NOMO-1 treated with DMSO at 0.1 percent for 48 hours (cell line): ENCODE measurements around the gene POU6F2.
A peak's percentile ranks its signal among the peaks of the same experiment; 100 is the strongest.

Source experiments
- DNase-seq: peaks from one replicate; lab custom pipeline; 2025; ENCODE audit not compliant: unreplicated experiment; lab: John Stamatoyannopoulos, UW

The POU6F2 gene

DNA sequence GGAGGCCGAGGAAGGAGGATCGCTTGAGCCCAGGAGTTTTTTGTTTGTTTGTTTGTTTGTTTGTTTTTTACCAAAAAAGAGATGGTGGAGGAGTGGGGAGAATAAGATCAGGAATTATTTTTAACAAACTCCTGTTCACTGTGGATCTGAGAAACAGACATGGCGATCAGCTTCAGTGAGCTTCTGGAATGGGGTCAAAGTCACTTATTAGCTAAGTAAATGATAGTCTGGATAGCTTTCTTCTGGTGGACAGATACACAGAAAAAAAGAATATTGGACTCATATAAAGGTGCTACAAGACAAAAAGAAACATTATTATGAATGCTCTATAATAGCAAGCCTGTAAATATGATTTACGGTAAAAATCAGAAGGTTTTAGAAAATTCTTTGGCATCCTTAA lies 85.1 kb downstream of the POU6F2 start:
- no peak for DNase-seq

DNA sequence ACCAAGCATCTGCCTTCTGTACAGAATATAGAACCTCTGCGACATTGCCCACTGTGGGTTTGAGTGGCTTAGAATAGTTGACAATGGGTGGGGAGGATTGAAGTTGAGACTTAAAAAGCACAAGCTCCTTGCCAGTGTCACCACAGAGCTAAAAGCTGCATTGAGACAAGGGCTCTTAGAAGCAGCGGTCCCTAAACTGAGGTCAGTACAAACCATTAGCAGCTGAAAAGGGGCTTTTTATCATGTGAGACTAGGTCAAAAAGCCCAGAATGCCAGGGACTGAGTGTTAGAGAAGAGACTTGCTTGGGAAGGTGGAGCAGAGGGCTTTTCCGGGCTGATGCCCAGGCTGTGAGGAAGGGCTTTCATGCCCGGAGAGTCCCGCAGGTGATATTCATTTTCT lies 91.3 kb downstream of the POU6F2 start:
- DNase-seq, result no peak

DNA sequence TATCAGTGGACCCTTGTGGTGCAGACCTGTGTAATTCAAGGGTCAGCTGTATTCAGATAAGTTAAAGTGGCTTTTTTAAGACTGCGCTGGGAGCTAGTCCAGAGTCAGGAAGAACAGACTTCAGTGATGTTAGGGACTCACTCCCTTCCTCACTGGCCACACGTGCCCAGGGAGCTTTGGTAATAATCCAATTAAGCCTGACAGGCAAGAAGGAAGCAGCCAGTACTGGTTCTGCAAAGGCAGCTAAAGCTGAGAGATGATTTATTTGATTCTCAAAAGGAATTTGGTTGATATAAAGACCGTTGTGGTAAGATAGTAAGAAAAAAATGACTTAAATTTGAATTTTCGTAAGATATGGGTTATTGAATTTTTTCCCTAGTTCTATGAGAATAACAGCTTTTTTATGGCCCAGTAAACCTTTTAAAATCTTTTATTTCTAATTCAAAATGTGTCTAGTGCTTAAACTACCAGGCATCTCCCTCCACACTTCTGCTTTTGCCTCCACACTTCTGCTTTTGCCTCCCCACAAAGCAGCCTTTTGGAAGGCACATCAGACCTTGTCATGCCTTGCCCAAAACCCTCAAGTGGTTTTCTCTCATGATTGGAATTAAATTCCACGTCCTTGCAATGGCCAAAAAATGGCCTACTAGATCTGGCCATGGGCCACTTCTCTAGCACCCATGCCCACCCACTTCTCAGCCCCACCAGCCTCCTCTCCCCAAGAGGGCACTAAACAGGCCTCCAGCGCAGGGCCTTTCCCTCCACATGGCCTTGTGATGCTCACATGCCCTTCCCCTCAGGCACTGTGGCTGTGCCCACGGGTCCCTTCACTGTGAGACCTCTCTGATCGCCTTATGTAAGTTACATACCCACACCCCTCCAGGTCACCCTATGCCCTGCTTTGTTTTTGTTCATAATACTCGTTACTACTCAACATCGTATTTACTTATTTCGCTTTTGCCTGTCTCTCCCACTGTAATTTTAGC lies 92.5 kb downstream of the POU6F2 start:
- DNase-seq, result peak; percentile 83

DNA sequence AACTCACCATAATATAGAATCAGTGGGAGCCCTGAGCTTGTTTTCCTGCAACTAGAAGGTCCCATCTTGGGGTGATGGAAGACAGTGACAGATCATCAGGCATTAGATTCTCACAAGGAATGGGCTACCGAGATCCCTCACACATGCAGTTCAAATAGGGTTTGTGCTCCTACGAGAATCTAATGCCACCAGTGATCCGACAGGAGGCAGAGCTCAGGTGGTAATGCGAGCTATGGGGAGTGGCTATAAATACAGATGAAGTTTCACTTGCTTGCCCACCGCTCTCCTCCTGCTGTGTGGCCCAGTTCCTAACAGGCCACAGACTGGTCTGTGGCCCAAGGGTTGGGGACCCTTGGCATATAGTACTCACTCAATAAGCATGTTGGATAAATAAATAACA lies 93.4 kb downstream of the POU6F2 start:
- no peak for DNase-seq

DNA sequence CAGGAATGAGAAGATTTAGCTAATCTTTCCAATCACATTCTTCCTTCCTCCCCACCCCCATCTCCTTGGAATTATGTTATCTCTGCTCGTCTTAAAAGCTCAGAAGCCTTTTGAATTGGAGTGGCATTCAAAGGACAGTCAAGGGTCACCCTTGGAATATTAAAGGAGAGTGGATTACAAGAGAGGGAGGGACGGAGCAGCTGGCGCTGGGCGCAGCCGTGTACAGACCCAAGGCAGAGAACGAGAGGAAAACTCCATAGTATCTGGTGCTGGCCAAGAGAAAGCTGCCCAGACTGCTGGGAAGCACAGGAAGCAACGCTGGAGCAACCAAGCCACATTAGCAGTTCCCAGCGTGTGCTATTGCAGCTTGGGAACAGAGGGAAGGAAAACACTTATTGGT lies 95.7 kb downstream of the POU6F2 start:
- DNase-seq, result no peak

DNA sequence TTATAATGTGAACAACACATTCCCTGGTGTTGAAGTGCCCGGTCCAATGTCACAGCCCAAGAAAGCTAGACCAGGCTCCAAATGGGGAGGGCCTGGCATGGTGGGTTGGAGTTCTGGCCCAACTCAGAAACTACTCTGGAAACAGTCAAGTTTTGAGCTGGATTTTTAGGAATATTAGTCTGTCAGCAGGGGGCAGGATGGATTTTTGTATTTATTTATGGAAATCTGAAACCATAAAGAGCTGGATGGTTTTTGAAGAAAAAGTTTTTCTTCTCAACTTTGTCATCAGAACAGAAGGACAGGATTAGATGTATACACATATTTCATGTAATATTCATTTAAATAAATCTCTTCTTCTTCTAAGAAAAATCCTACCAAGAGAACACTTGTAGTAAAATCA lies 97.5 kb downstream of the POU6F2 start:
- no peak for DNase-seq

DNA sequence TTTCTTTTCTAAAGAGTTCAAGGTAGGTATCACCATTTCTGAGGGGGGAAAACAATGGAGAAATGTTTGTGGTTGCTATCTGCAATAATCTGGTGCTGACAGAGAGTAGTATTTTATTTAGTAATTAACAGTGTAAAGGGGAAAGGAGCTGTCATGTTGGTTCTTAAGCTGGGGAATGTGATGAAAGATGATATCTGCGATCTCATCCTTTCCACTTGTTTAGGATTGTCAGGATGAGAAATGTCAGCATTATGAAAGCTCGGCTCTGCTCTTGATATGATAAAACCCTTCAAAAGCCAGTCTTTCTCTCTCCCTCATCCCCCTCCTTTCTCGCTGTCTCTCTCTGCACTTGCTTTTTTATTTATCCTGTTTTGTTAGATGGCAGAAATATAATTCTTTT lies 106.1 kb downstream of the POU6F2 start:
- no peak for DNase-seq

DNA sequence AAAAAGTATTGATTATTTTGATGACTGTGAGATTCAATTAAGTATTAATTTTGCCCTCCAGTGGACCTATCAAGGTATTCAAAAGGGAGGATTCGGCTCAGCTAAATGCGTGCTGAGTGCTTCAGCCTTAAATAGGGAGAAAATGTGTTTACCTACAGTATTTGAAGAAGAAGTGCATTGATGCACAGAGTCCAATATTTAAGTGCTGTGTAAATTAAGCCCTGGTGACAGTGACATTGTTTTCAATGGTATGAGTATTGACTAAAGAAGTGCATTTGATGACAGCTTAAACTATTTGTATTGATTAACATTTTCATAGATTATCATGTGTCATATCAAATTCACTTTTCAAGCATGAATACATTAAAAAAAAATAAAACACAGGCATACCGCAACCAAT lies 106.6 kb downstream of the POU6F2 start:
- no peak for DNase-seq

DNA sequence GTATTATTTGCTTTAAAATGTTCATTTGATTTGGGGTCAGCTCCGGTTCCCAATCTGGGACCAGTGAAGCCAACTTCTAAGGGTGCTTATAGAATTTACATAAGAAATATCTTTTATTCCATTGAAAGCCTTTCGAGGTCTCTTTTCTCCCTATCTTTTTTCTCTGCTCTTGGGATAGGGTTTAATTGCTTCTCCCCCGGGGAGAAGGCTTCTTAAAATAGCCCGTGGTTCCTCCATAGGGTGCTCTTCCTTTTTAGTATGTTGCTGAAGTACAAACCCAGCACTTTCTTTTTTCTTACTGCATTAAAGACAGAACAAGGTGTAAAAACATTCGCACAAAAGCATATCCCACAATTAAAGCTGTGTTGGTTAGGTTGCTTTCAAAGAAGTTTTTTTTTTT lies 107.5 kb downstream of the POU6F2 start:
- no peak for DNase-seq

DNA sequence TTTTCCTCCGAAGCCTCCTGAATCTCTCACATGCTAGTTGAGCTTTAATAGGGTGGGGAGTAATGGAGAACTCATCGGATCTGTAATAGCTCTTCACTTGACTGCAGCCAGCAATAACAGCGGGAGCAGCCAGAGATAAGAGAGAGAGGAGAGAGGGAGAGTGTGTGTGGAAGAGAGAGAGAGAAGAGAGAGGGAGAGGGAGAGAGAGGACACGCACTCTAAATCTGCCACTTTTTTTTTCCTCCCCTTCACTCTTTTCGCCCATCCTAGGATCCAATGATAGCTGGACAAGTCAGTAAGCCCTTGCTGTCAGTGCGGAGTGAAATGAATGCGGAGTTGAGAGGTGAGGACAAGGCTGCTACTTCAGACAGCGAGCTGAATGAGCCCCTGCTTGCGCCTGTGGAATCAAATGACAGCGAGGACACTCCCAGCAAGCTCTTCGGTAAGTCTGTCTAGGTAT lies 107.9 kb downstream of the POU6F2 start:
- no peak for DNase-seq

DNA sequence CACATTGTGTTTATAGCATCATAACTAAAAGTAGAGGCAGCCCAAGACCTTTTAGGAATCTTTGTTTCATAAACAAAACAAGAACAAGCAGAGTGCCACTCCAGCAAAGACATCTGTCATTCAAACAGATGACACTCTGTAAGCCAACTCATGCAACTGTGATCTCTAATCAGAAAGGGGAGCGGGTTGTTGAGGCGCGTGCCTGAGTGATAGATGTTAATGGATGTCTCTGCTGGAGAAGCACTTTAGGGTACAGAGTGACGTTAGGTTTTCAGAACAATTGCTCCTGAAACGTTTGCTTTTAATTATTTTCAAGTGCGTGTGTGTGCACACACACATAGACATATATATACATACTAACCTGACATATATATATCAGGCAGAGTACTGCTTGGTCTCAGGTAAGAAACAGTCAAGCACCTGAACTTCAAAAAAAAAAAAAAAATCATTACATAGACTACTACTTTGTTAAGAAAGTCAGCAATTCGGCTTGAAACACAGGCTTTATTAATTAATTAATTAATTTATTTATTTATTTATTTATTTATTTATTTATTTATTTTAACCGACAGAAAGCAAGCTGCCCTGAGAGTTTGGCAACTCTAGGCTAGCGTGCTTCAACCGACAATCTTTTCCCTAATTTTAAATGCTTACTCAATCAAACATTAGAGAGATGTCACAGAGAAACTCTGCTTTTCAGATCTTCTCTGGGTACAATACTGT lies 109.1 kb downstream of the POU6F2 start:
- DNase-seq, result no peak

DNA sequence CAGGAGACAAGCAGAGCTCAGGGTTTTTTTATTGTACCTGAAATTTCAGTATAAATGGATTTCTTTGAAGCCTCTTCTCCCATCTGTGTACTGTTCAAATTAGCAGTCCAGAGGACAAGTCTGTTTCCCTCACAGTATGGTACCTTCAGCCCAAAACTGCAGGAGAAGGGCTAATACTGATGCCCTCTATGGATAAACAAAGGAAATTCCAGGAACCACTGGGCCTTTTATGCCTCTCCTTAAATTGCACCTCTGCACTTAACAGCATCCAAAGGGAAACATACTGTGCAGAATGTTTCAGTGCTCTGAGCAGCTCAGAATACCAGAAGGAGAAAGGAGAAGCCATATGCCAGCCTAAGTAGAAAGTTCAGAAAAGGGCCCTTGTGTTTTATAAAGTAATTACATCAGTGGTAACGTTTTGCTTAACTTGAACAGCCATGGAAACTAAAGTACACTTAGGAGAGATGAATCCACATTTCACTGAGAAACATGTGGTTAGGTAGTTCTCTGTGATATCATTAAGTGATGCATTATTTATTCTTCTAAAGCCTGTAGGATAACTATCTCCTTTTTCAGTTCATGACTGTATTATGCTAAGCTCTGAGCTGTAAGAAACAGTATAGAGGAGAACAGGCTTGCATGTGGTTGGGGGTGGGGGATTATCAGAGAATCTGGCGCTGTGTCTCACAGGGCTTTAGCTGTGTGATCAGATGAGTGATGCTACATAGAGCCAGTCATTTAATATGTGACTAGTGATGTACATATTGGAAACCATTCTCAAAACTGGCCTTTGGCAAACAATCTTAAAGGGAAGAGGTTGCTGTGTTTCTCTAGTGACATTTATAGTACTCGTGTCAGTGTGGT lies 111.3 kb downstream of the POU6F2 start:
- DNase-seq, result no peak

DNA sequence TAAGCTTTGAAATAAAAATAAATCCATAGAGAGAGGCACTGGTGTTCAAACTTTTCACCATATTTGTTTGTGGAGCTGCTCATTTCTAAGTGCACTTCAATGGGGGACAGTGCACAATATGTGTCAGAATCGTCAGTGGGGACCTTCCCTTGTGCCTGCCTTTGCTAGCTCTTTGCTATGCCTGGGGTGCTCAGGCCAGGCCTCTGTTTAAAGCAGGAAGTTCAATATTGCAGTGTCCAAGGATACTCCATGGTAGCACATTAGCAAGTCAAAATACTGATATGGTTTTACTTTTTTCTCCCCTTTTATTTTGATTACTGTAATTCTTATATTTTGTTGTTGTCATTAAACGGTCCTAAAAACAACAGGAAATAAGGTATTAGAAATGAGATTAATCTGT lies 113.4 kb downstream of the POU6F2 start:
- DNase-seq, result no peak

DNA sequence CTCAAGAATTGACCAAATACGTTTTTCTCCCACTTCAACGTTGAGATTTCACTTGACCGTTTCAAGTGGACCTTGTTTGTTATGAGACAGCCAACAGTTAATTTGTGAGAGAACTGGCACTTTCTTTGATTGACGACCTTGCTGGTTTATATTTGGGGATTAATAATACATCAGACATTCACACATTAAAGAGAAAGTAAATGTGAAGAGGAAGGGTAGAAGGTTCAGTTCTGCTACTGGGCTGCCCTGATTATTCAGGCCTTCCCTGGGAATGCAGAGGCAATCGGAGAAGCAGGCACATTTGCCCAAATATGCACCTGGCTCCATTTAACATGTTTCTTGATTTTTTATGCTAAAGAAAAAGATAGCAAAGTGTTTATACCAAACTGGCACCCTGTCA lies 114.1 kb downstream of the POU6F2 start:
- no peak for DNase-seq

DNA sequence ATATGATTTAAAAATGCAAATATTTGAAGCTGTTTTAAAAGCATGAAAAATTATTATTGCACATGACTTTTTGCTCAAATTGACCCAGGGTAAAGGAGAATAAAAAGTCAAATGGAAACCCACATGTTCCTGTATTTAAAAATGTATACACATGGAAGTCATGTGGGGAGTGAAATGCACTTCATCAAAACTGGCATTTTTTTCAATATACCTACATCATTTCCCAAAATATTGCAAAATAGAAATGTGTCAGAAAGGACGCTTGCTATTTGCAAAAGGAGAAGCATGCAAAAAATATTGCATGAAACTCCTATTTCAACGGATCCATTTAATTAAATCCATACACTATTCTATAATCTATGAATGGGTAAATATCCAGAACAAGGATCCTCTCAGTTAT lies 117.0 kb downstream of the POU6F2 start:
- DNase-seq, result no peak

DNA sequence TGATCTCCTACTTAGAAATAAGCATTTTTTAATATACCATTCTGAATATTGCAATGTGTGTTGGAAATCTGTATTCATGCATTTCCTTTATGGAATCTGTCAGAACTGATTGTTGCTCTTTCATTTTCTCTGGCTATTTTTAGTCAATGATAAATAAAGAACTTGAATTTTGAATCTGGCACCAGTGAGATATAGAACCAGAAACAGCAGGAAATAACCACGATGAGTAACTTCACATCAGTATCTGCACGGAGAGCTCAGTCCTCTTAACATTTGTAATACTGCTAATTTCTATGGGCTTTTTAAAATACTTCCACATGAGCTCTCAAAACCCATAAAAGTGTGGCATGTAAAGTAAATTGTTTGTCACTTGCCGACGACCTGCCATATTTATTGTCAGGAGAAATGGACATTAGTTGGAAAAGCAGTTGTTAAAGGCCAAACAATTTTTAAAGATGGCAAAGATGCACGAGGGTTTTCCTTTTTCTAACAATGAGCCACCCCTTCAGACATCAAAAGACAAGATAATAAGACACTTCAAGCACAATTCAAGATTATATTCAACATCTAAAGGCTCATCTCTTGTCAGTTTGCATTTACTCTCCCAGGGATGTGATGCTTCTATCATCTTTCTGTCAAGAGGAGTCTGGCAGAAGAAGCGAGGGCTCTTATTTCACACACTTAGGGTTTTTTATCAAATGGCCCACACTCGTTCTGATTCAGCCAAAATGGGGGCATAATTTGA lies 118.3 kb downstream of the POU6F2 start:
- DNase-seq, result no peak

DNA sequence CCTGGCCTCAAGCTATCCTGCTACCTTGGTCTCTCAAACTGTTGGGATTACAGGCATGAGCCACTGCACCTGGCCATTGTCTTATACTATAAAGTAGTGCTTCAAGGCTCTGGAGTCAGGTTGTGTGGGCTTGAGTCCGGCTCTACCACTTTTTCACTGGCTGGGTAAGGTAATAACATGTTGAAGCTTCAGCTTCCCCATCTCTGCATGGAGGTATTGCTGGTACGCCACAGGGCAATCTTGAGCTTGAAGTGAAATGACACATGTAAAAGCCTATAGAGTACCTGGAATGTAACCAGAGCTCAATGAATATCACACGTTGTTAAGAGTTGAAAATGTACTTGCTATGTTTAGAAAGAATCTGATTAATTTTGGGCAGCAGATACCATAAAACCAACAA lies 120.8 kb downstream of the POU6F2 start:
- no peak for DNase-seq

DNA sequence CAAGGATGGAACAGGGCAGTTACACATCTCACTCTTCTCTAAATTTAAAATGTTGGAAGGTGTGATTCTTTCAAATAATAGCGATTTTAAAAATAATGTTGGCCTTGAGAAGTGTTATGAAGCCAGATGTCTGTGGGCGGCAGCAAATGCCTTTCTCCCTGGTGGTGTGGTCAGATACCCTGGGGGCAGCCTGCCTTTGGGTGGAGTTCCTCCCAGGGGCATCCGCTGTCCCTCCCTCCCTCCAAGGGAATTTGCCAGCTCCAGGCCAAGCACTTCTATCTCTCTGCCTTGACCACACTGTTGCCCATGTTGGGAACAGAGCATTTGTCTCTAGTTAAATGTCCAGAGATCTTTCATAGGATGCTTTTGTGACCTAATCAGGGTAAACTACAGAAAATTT lies 121.4 kb downstream of the POU6F2 start:
- DNase-seq, result no peak

DNA sequence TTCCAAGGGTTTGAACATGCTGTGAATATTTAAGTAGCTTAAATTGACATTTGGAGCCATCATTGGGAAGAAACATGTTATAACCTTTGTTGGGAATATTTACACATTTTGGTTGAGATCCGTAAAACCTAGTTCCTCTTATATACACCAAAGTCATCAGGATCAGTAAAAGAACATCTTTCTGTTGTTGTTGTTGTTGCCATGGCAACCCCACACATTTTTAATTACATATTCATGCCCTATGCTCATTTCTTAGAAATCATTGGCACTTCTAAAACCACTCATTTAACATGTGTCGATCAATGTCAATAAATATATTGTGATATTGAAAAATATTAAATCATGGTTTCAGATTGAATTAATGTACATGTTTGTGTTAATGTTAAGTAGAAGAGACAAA lies 122.6 kb downstream of the POU6F2 start:
- no peak for DNase-seq

DNA sequence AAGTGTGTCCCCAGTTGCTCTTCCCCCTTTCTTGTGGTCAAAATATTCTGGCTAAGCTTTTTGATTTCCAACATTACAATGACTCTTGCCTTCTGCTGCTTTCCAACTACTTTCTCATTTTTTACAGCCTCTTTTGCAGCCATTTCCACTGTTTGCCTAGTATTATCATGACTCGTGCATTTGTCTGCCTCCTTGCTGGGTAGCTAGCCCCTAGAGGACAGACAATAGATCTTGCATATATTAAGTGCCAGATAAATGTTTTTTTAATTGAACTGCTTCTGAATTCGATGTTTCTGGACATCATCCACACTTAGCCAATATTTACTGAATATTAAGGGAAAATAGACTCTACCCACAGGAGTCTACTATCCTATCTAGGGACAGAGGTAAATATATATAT lies 124.5 kb downstream of the POU6F2 start:
- no peak for DNase-seq

DNA sequence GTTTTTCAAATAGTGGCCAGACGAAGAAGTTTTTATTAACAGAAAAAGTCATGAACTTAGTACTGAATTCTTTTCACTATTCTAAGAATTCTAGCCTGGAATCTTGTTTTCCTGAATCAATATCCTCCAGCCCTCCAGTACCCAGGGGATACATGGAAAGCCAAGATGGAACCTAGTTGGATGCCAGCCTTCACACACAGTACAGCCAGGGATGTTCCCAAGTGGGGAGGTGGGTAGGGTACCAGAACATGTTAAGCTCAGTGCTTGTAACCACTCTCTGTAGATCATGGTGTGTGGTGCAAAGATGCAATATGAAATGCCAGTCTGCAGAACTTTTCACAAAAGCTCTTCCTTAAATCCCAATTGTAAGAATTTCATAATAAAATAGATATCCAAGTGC lies 128.0 kb downstream of the POU6F2 start:
- no peak for DNase-seq
